ENCODE results near the gene NUDC. TPM values are rescaled to one million over a fixed set of nuclear protein-coding genes. Genes with fewer than 3 reads are reported as not detected.

Gene NUDC
- total and polyA plus RNA-seq, 10 of the 15 experiments (the other 5 are each of a cell fraction or from before 2014, with no cell fraction given): 5.5 to 227 (median 67.4) TPM

DNA sequence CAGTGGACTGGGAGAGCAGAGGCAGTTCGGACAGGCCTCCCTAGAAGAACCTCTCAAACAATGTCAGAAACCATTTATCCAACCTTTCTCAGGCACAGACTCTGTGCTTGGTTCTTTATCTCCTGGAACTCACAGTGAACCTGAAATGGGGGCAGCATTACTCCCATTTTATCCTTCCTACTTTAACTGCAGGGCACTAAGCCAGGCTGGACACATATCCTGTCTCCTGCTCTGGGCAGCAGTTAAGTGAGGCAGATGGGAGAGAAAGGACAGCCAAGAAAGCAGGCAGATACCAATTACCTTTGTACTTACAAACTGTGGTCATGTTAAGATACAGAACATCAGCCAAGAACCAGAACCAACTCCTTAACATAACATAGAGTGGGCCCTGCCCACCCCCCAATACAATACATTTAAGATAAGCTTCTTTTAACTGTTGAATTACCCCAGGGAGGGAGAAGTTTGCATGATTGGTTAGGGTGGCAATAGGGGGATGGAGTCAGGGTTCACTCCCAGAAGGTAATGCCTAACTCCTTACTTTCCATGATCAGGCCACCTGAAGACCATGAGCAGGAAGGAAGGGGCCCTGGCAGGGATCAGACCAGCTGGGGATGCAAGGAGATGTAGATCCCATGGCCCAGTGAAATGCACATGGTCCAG is 27.9 kb downstream of the NUDC start:
- H3K27me3 ChIP-seq (replicated peaks in 1 of 2; ENCODE audit: control insufficient read depth in 2 of 2, insufficient read depth in 2 of 2, low read length in 1 of 2): no peaks in the 10 kb centered on the region
- POLR2A ChIA-PET: no interaction called here
- SMC1A ChIA-PET (ENCODE audit: uncharacterized antibody, unreplicated experiment): no interaction called here

DNA sequence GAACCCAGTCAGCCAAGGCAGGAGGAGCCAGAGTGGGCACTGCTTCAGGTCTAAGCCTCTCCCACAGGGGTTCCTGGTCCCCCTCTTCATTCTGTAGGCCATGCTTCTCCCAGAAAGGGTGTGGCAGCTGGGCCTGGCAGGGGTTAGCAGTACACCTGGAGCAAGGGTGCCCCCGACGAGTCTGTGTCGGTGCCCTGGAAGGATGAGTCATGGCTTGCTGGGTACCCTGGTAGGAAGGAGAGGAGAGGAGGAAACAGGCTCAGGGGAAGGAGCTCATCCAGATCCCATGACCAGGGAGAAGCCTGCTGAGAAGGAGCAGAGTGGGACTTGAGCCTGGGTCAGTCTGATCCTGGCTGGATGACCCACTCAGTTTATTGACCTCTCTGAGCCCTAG is 28.4 kb downstream of the NUDC start:
- H3K9ac ChIP-seq (ENCODE audit: control insufficient read depth, insufficient read depth, low read length): no peak overlapping the region
- POLR2A ChIA-PET: no interaction called here
- intact Hi-C loops (cut with micrococcal nuclease; ENCODE audit: unreplicated experiment): no loop called here
- no peaks in the 10 kb centered on the region for H3K79me2 ChIP-seq (ENCODE audit: control insufficient read depth, insufficient read depth, low read length)
- no peak overlapping the region for H3K4me2 ChIP-seq (ENCODE audit: control insufficient read depth, insufficient read depth)
- RAD21 ChIA-PET (ENCODE audit: unreplicated experiment): no interaction called here
- no peak for FAIRE-seq
- no peaks in the 10 kb centered on the region for H3K4me1 ChIP-seq (ENCODE audit: control insufficient read depth, insufficient read depth, low read length)
- H4K20me1 ChIP-seq (ENCODE audit: control insufficient read depth, insufficient read depth): no peaks in the 10 kb centered on the region; the same call in 1 of the 2 replicates
- in situ Hi-C loops (cut with MboI): no loop called here
- ATAC-seq: no peak; the same call in 2 of the 3 replicates
- SMC1A ChIA-PET (ENCODE audit: uncharacterized antibody, unreplicated experiment): no interaction called here
- no peak overlapping the region for H3K27ac ChIP-seq (ENCODE audit: control insufficient read depth, insufficient read depth)
- no TSS peak for BruUV-seq (replicated peaks)
- H3K27me3 ChIP-seq (replicated peaks in 1 of 2; ENCODE audit: control insufficient read depth in 2 of 2, insufficient read depth in 2 of 2, low read length in 1 of 2): no peaks in the 10 kb centered on the region
- H2AFZ ChIP-seq (ENCODE audit: control insufficient read depth, low read depth, low read length): no peak overlapping the region
- peaks cover 4 to 16% of the 10 kb centered on the region in 2 experiments; a peak in 3 of 4 replicates for H3K36me3 ChIP-seq (ENCODE audit: control insufficient read depth in 2 of 2, insufficient read depth in 2 of 2, low read length in 1 of 2)
- TF ChIP-seq KDM1A (IDR thresholded peaks at IDR 0.05; ENCODE audit: borderline replicate concordance): no peak
- no peaks in the 10 kb centered on the region for H3K9me3 ChIP-seq (replicated peaks; ENCODE audit: control insufficient read depth, insufficient read depth, low read length)
- CTCF ChIA-PET: no interaction called here
- no peak for DNase-seq (ENCODE audit: low read depth, low spot score)
- H3K4me3 ChIP-seq: no peak overlapping the region
- WGBS (ENCODE audit: insufficient coverage, insufficient replicate concordance, low lambda C conversion rate, missing lambda C conversion rate): 97% methylated on average over 3 of the region's 3 CpGs

More for the DNA sequence above, 27.9 kb downstream of the NUDC start:
- no peak overlapping the region for H3K9ac ChIP-seq (ENCODE audit: control insufficient read depth, insufficient read depth, low read length)
- no peak overlapping the region for H2AFZ ChIP-seq (ENCODE audit: control insufficient read depth, low read depth, low read length)
- TF ChIP-seq CHD2 (IDR thresholded peaks at IDR 0.05; ENCODE audit: borderline replicate concordance, low read depth, low read length) (no peak), YBX1 (IDR thresholded peaks at IDR 0.05) (no peak)
- TF ChIP-seq, protein P1, sequence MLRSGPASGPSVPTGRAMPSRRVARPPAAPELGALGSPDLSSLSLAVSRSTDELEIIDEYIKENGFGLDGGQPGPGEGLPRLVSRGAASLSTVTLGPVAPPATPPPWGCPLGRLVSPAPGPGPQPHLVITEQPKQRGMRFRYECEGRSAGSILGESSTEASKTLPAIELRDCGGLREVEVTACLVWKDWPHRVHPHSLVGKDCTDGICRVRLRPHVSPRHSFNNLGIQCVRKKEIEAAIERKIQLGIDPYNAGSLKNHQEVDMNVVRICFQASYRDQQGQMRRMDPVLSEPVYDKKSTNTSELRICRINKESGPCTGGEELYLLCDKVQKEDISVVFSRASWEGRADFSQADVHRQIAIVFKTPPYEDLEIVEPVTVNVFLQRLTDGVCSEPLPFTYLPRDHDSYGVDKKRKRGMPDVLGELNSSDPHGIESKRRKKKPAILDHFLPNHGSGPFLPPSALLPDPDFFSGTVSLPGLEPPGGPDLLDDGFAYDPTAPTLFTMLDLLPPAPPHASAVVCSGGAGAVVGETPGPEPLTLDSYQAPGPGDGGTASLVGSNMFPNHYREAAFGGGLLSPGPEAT (IDR thresholded peaks at IDR 0.05; ENCODE audit: low read depth): no peak
- WGBS (ENCODE audit: insufficient coverage, insufficient replicate concordance, low lambda C conversion rate, missing lambda C conversion rate): 43% methylated on average over 1 of the region's 1 CpG
- no peaks in the 10 kb centered on the region for H3K9me3 ChIP-seq (replicated peaks; ENCODE audit: control insufficient read depth, insufficient read depth, low read length)
- no peaks in the 10 kb centered on the region for H3K79me2 ChIP-seq (ENCODE audit: control insufficient read depth, insufficient read depth, low read length)
- CTCF ChIA-PET: no interaction called here
- no peaks in the 10 kb centered on the region for H3K4me1 ChIP-seq (ENCODE audit: control insufficient read depth, insufficient read depth, low read length)
- no peak overlapping the region for H3K4me2 ChIP-seq (ENCODE audit: control insufficient read depth, insufficient read depth)
- DNase-seq (ENCODE audit: low read depth, low spot score): no peak
- in situ Hi-C loops (cut with MboI): no loop called here
- H3K4me3 ChIP-seq: no peak overlapping the region
- RAD21 ChIA-PET (ENCODE audit: unreplicated experiment): no interaction called here
- intact Hi-C loops (cut with micrococcal nuclease; ENCODE audit: unreplicated experiment): no loop called here
- H3K27ac ChIP-seq (ENCODE audit: control insufficient read depth, insufficient read depth): no peak overlapping the region
- H4K20me1 ChIP-seq (ENCODE audit: control insufficient read depth, insufficient read depth): no peaks in the 10 kb centered on the region; the same call in 1 of the 2 replicates
- FAIRE-seq: no peak
- H3K36me3 ChIP-seq (ENCODE audit: control insufficient read depth in 2 of 2, insufficient read depth in 2 of 2, low read length in 1 of 2): peaks cover 4 to 16% of the 10 kb centered on the region in 2 experiments; a peak in 3 of 4 replicates
- BruUV-seq (replicated peaks): no TSS peak
- ATAC-seq: no peak

Data from GM12878 (cell line).